ENCODE measurements around the gene DPP9. TPM values are rescaled to one million over a fixed set of nuclear protein-coding genes. Genes with fewer than 3 reads are reported as not detected.

DPP9 gene
- total and polyA plus RNA-seq, 2 of the 8 experiments (the other 6 are each of a cell fraction or from before 2014, with no cell fraction given), result 11.6 to 40.7 TPM

DNA sequence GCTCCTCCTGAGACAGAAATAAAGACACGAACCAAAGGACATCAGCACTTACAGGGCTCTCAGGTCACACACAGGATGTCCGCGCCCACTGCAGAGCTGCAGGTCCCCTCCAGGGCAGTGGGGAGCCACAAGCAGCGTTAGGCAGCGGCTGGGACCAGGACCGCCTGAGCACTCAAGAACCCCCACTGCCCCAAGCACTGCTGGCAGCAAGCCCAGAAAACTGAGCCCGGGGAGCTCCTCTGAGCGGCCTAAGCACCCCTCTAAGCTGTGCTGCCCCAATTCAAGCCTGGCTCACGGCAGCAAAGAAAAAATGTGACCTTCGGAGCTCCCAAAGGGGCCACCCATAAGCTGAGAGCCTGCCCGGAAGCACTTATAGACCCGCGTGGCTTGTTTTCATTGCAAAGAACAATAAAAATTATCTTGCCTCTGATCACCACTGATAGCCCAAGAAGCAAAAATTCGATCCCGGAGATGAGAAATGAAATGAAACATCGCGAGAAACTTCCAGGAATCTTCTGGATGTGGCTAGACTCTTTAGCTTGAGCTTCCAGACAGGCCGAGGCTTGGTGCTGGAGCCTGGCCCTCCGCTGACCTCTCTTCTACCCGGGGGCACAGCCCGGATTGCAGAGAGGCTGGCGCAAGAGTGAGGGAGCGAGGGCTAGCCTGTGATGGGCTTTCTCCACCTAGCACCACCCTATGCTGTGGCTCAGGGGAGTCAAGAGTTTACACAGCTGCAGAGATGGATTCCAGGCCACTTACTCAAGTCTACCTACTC is 6.3 kb downstream of the DPP9 start (continued):
- TF ChIP-seq, protein P1, sequence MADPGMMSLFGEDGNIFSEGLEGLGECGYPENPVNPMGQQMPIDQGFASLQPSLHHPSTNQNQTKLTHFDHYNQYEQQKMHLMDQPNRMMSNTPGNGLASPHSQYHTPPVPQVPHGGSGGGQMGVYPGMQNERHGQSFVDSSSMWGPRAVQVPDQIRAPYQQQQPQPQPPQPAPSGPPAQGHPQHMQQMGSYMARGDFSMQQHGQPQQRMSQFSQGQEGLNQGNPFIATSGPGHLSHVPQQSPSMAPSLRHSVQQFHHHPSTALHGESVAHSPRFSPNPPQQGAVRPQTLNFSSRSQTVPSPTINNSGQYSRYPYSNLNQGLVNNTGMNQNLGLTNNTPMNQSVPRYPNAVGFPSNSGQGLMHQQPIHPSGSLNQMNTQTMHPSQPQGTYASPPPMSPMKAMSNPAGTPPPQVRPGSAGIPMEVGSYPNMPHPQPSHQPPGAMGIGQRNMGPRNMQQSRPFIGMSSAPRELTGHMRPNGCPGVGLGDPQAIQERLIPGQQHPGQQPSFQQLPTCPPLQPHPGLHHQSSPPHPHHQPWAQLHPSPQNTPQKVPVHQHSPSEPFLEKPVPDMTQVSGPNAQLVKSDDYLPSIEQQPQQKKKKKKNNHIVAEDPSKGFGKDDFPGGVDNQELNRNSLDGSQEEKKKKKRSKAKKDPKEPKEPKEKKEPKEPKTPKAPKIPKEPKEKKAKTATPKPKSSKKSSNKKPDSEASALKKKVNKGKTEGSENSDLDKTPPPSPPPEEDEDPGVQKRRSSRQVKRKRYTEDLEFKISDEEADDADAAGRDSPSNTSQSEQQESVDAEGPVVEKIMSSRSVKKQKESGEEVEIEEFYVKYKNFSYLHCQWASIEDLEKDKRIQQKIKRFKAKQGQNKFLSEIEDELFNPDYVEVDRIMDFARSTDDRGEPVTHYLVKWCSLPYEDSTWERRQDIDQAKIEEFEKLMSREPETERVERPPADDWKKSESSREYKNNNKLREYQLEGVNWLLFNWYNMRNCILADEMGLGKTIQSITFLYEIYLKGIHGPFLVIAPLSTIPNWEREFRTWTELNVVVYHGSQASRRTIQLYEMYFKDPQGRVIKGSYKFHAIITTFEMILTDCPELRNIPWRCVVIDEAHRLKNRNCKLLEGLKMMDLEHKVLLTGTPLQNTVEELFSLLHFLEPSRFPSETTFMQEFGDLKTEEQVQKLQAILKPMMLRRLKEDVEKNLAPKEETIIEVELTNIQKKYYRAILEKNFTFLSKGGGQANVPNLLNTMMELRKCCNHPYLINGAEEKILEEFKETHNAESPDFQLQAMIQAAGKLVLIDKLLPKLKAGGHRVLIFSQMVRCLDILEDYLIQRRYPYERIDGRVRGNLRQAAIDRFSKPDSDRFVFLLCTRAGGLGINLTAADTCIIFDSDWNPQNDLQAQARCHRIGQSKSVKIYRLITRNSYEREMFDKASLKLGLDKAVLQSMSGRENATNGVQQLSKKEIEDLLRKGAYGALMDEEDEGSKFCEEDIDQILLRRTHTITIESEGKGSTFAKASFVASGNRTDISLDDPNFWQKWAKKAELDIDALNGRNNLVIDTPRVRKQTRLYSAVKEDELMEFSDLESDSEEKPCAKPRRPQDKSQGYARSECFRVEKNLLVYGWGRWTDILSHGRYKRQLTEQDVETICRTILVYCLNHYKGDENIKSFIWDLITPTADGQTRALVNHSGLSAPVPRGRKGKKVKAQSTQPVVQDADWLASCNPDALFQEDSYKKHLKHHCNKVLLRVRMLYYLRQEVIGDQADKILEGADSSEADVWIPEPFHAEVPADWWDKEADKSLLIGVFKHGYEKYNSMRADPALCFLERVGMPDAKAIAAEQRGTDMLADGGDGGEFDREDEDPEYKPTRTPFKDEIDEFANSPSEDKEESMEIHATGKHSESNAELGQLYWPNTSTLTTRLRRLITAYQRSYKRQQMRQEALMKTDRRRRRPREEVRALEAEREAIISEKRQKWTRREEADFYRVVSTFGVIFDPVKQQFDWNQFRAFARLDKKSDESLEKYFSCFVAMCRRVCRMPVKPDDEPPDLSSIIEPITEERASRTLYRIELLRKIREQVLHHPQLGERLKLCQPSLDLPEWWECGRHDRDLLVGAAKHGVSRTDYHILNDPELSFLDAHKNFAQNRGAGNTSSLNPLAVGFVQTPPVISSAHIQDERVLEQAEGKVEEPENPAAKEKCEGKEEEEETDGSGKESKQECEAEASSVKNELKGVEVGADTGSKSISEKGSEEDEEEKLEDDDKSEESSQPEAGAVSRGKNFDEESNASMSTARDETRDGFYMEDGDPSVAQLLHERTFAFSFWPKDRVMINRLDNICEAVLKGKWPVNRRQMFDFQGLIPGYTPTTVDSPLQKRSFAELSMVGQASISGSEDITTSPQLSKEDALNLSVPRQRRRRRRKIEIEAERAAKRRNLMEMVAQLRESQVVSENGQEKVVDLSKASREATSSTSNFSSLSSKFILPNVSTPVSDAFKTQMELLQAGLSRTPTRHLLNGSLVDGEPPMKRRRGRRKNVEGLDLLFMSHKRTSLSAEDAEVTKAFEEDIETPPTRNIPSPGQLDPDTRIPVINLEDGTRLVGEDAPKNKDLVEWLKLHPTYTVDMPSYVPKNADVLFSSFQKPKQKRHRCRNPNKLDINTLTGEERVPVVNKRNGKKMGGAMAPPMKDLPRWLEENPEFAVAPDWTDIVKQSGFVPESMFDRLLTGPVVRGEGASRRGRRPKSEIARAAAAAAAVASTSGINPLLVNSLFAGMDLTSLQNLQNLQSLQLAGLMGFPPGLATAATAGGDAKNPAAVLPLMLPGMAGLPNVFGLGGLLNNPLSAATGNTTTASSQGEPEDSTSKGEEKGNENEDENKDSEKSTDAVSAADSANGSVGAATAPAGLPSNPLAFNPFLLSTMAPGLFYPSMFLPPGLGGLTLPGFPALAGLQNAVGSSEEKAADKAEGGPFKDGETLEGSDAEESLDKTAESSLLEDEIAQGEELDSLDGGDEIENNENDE (IDR thresholded peaks at IDR 0.05; ENCODE audit: insufficient replicate concordance, low read length), result no peak
- TF ChIP-seq CBX5 (IDR thresholded peaks at IDR 0.05; ENCODE audit: low read depth, low read length) (no peak), JUN (IDR thresholded peaks at IDR 0.05; ENCODE audit: low read depth, low read length) (no peak), EP300 (IDR thresholded peaks at IDR 0.05; ENCODE audit: borderline replicate concordance in 1 of 2, low read depth in 2 of 2, low read length in 2 of 2) (no peak), CREB1 (IDR thresholded peaks at IDR 0.05) (no peak), POLR2A (IDR thresholded peaks at IDR 0.05; ENCODE audit: control extremely low read depth in 1 of 2, low read depth in 2 of 2, low read length in 2 of 2) (no peak)
- TF ChIP-seq, protein P2, sequence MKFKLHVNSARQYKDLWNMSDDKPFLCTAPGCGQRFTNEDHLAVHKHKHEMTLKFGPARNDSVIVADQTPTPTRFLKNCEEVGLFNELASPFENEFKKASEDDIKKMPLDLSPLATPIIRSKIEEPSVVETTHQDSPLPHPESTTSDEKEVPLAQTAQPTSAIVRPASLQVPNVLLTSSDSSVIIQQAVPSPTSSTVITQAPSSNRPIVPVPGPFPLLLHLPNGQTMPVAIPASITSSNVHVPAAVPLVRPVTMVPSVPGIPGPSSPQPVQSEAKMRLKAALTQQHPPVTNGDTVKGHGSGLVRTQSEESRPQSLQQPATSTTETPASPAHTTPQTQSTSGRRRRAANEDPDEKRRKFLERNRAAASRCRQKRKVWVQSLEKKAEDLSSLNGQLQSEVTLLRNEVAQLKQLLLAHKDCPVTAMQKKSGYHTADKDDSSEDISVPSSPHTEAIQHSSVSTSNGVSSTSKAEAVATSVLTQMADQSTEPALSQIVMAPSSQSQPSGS (IDR thresholded peaks at IDR 0.05; ENCODE audit: low read length), result no peak
